Measurements from ENCODE around the gene CNGB1.
"Not testable (repeated sequence)": the region's sequence is repeated elsewhere in the genome, so short reads cannot be mapped to it uniquely, and the experiment has no call there.

Gene CNGB1

GRCh38 chr16:57882792-57883191 lies 88.1 kb downstream of the CNGB1 start:
- peak; percentile 50 for DNase-seq

- no peak for DNase-seq
Observed at GRCh38 chr16:57882206-57882605, 88.7 kb downstream of the CNGB1 start.

- no peak for DNase-seq
Observed at GRCh38 chr16:57878586-57878985, 92.3 kb downstream of the CNGB1 start.

GRCh38 chr16:57876210-57876609 lies 94.7 kb downstream of the CNGB1 start:
- no peak for DNase-seq

DNA sequence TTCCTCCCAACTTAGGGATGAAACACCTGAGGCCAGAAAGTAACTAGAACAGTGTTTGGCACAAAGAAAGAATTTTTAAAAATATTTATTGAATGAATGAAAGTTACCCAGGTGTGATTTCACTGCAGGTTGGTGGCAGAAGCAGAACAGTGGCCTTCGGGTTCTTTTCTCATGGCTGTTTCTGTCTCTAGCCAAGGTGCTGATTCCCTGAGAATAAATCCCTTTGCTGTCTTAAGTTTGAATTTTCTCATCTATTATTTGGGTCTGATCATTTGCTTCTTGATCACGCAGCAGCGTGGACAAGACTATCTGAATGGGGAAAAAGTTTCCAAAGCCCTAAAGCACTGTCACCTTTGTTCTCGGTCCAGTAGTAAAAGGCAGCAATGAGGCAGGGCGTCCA lies 95.6 kb downstream of the CNGB1 start:
- no peak for DNase-seq

GRCh38 chr16:57873218-57873617 lies 97.7 kb downstream of the CNGB1 start:
- no peak for DNase-seq

DNA sequence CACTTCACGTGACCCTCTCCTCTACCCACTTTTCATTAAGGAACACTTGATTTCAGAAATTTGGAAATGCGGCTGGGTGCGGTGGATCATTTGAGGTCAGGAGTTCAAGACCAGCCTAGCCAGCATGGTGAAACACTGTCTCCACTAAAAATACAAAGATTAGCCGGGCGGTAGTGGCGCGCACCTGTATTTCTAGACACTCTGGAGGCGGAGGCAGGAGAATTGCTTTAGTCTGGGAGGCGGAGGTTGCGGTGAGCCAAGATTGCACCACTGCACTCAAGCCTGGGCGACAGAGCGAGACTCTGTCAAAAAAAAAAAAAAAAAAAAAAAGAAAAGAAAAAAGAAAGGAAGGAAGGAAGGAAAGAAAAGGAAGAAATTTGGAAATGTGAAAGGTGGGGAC lies 98.2 kb downstream of the CNGB1 start:
- DNase-seq, result not testable (repeated sequence)

DNA sequence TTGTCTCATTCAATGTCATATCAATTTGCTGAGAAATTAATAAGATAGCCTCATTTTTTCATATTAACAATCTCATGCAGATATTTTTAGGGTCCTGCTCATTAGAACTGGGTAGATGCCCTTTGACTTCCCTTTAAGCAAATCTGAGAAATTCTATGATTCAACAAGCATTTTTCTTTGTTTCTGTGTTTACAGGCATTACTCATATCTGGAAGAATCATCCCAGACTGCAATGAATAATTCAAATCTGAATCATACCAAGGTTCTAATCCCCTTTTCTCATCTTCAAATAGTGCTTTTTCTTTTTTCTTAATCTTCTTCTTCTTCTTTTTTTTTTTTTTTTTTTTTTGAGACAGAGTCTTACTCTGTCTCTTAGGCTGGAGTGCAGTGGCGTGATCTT lies 99.5 kb downstream of the CNGB1 start:
- peak; percentile 80 for DNase-seq

GRCh38 chr16:57870753-57871454 lies 100.0 kb downstream of the CNGB1 start:
- no peak for DNase-seq

- no peak for DNase-seq
Observed at GRCh38 chr16:57868913-57869520, 101.9 kb downstream of the CNGB1 start.

- DNase-seq, result peak; percentile 12
Observed at GRCh38 chr16:57867000-57867561, 103.8 kb downstream of the CNGB1 start.

GRCh38 chr16:57866529-57866918 lies 104.4 kb downstream of the CNGB1 start:
- no peak for DNase-seq

- DNase-seq, result no peak
Observed at GRCh38 chr16:57865746-57866528, 105.0 kb downstream of the CNGB1 start.

DNA sequence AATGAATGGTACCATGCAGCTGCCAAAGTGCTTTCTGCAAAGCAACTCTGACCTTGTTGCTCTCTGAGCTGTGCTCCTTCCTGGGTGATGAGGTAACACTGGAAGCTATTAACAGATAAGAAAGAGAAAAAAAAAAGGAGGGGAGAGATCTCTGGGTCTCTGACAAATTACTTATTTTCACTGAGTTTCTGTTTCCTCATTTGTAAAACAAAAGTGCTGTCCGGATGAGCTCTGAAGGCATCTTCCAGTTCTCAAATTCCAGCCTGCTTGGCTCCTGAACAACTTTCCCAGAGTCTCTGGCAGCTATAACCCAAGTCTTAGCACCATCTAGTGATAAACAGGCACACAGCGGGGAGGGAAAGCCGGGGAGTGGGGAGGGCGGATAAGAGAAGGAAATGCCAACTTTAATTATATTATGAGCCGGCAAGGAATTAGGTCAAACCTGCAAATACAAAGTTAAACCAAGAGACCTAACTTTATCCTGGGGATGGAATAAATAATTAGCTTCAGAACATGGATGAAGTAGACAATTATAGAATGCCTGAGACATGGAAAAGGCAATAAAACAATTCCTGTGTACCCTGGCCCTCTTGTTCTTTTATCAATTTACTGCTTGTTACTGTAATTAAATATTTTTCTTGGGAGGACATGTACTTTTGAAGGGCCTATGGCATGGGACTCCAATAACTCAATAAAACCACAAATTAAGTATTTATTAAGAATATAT lies 107.3 kb downstream of the CNGB1 start:
- DNase-seq, result peak; percentile 76

- DNase-seq, result no peak
Observed at GRCh38 chr16:57862698-57863433, 108.1 kb downstream of the CNGB1 start.

GRCh38 chr16:57859331-57859730 lies 111.6 kb downstream of the CNGB1 start:
- peak; percentile 21 for DNase-seq

GRCh38 chr16:57858635-57859034 lies 112.3 kb downstream of the CNGB1 start:
- no peak for DNase-seq

DNA sequence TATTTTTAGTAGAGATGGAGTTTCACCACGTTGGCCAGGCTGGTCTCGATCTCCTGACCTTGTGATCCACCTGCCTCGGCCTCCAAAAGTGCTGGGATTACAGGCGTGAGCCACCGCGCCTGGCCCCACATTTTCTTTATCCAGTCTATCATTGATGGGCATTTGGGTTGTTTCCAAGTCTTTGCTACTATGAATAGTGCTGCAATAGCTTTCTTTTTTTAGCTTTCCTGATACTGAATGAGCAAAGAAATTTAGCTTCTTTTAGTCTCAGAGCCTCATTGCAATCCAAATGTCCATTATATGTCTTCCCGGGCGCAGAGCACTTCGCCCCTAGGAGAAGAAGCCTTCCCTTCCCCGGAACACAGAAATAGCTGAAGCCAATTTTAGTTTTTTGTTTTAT lies 112.9 kb downstream of the CNGB1 start:
- not testable (repeated sequence) for DNase-seq

- DNase-seq, result no peak
Observed at GRCh38 chr16:57855188-57855587, 115.7 kb downstream of the CNGB1 start.

DNA sequence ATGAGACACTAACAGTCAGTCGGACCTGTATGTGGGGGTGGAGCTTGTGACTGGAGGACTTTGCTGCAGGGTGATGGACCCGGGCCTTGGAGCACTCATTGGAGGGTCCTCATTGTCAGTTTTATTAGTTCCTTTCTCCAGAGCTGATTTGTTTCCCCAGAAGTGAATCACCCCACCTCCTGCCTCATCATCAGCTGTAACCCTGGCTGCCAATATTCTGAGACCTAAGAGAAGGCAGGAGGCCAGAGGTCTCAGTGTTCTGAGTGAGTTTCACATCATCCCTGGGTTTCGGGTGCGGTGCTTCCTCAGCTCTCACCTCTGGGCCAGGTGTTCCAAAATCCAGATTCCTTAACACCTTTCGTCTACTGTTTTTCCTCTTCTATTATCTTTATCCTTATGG lies 118.7 kb downstream of the CNGB1 start:
- no peak for DNase-seq

- no peak for DNase-seq
Observed at GRCh38 chr16:57848181-57848580, 122.7 kb downstream of the CNGB1 start.

- not testable (repeated sequence) for DNase-seq
Observed at GRCh38 chr16:57846931-57847330, 124.0 kb downstream of the CNGB1 start.
